Kidney epithelial cell (primary cell): ENCODE results near the gene RRP9. TPM values are rescaled to one million over a fixed set of nuclear protein-coding genes. Genes with fewer than 3 reads are reported as not detected.
"Not testable (repeated sequence)": the region's sequence is repeated elsewhere in the genome, so short reads cannot be mapped to it uniquely, and the experiment has no call there.

ENCODE experiments used
- DNase-seq: peaks from one replicate; pipeline ENCODE4 v3.0.0-alpha.2; 2010; ENCODE audit warnings: low read depth
- H3K27me3 ChIP-seq: 2 replicates; pipeline ENCODE4 v1.6.0; 2011; ENCODE audit warnings: low read length; ENCODE audit not compliant: control insufficient read depth, insufficient read depth
- H3K36me3 ChIP-seq: 2 replicates; pipeline ENCODE4 v1.5.1; 2011; ENCODE audit warnings: low read length; ENCODE audit not compliant: control insufficient read depth, insufficient read depth
- H3K4me3 ChIP-seq: 2 replicates; pipeline ENCODE4 v1.5.1; 2011; ENCODE audit warnings: low read depth, mild to moderate bottlenecking, control low read depth, low read length
- total RNA-seq: library from RNA; depleted of rRNA; stranded (reverse); fragments of >200 nt; gene quantifications from 2 replicates; pipeline ENCODE4 v1.2.3, GENCODE V29; 2015
- TF ChIP-seq, protein P1 (sequence below): IDR thresholded peaks from 2 replicates; pipeline ENCODE4 v1.5.1; 2011; ENCODE audit warnings: mild to moderate bottlenecking, moderate library complexity, low read length, control low read depth, inconsistent platforms; ENCODE audit not compliant: insufficient read depth, poor library complexity, severe bottlenecking

The RRP9 gene
- total RNA-seq, 1 donor from 2014 or later: 43.2 TPM

DNA sequence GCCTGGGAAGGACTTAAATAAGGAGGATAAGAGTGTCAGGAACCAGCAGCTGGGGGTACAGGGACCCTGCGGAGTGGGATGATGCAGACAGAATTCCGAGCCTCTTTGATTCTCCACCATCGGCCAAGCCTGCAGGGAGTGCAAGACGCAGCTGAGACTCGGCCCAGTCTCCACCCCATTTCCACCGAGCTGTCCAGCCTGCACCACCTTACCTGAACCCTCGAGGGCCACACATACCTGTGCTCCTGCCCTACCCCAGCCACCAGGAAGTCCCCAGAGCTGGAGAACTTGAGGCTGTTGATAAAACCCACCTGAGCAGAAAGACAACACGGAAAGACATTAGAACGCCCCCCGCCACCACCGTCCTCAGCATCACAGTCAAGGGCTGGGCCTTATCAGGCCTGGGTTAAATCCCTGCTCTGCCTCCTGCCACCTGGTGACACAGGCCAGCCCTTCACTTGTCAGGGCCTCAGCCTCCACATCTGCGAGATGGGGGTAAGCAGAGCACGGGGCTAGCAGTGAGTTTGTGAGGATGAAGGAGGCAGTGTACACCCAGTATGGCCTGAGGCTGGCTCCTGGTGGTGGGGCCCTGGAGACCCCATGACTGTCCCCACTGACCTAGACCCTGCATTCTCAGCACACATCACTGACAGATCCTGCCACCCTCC lies 8.1 kb downstream of the RRP9 start:
- TF ChIP-seq, protein P1, sequence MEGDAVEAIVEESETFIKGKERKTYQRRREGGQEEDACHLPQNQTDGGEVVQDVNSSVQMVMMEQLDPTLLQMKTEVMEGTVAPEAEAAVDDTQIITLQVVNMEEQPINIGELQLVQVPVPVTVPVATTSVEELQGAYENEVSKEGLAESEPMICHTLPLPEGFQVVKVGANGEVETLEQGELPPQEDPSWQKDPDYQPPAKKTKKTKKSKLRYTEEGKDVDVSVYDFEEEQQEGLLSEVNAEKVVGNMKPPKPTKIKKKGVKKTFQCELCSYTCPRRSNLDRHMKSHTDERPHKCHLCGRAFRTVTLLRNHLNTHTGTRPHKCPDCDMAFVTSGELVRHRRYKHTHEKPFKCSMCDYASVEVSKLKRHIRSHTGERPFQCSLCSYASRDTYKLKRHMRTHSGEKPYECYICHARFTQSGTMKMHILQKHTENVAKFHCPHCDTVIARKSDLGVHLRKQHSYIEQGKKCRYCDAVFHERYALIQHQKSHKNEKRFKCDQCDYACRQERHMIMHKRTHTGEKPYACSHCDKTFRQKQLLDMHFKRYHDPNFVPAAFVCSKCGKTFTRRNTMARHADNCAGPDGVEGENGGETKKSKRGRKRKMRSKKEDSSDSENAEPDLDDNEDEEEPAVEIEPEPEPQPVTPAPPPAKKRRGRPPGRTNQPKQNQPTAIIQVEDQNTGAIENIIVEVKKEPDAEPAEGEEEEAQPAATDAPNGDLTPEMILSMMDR: no peak
- H3K4me3 ChIP-seq: no peak overlapping the region
- H3K36me3 ChIP-seq: peaks cover 8% of the 10 kb centered on the region
- no peak for DNase-seq
- no peaks in the 10 kb centered on the region for H3K27me3 ChIP-seq

DNA sequence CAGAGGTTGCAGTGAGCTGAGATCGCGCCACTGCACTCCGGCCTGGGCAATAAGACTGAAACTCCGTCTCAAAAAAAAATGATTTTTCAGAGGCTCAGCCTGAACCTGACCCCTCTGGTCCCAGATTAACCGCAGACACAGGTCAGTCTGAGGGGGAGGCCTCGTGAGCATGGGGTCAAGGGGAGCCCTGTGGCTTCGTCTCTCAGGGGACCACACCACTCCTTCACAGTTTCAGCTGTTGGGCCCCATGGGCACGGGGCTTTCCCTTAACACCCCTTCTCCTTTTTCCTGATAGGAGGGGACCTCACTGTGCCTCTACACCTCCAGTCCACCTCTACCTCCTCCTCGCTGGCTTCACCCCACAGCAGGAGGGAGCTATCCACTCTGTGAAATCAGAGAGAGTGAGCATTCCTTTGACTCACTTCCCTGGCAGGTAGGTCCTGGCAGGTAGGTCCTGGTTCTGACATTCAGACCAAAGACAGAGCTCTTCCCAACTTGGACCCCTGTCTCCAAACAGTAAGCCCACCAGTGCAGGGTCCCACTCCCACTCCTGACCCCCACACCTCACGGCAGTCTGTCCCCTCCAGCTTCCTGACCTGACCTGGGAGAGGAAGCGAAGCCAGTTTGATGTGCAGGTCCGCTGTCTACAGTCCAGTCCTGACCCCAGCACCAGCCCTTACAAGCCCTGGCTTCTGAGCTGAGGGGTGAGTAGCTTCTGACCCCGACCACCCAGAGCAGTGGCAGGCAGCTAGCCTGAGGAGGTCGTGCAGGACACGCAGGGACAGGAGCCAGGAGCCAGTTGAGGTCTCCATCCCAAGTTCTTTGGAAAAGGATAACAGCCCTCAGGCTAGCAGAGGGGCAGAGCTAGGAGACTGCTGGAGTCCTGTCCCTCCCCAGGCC lies 9.0 kb downstream of the RRP9 start:
- no peak overlapping the region for H3K4me3 ChIP-seq

DNA sequence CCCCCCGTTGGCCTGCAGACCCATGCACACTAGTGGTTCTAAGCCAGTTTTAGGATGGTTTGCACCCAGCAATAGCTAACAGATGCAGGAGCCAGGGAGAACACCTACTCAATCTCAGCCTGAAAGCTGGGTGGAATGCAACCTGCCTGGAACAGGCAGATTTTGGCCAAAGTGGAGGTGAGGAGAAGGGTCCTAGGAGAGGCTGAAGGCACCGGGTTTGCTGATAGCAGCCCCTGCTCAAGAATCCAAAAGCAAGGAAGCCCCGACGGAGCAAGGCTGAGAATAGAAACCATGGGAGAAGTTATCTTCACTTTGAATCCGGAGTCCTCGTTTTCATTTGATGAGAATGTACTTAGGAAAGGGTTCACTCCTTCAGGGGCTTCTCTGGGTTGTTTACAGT lies 9.9 kb downstream of the RRP9 start:
- no peak for DNase-seq
- no peaks in the 10 kb centered on the region for H3K27me3 ChIP-seq
- no peak overlapping the region for H3K4me3 ChIP-seq
- peaks cover 8% of the 10 kb centered on the region for H3K36me3 ChIP-seq
- TF ChIP-seq, protein P1: no peak

More for the DNA sequence above, 9.0 kb downstream of the RRP9 start:
- TF ChIP-seq, protein P1: no peak
- no peak for DNase-seq
- no peaks in the 10 kb centered on the region for H3K27me3 ChIP-seq
- peaks cover 8% of the 10 kb centered on the region for H3K36me3 ChIP-seq

DNA sequence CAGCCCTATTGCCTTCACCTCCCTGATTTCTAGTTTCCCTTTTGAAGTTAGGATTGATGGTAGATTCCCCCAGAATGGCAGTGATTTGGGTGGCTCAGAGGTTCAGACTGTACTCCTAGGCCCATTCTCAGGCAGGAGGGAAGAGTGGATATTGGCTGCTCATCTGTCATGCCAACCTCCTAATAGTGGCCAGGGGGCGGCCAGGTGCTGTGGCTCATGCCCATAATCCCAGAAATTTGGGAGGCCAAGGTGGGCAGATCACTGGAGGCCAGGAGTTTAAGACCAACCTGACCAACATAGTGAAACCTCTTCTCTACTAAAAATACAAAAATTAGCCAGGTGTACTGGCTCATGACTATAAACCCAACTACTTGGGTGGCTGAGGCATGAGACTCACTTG lies 11.3 kb downstream of the RRP9 start:
- TF ChIP-seq, protein P1: no peak
- Histone ChIP-seq H3K36me3 (peaks cover 2% of the 10 kb centered on the region), H3K27me3 (no peaks in the 10 kb centered on the region), H3K4me3 (no peak overlapping the region)
- DNase-seq: no peak

DNA sequence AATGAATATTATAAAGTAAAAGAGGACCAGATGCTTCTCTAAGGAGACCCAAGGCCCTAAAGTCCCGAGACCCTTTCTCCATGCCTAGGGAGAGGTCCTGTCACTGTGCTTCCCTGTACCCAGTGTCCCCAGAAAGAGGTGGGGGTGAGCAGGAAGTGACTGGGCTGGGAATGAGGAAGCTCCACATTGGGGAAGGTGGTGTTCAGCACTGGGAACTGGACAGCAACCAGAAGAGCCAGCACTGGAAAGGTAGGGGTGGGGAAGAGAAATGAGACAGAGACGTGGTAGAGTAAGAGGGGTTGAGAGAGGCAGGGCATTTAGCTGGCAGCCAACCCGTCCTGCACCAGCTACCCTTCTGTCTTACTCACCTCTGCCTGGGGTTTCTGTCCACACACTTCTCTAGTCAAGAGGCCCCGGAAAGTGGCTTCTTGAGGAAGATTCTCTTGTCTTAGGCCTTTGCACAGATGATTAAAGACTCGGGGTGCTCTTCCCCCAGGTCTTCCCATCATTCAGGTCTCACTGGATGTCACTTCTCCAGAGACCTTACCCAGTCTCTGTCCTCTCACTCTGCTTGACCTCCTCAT lies 12.2 kb downstream of the RRP9 start:
- Histone ChIP-seq H3K4me3 (no peak overlapping the region), H3K36me3 (peaks cover 2% of the 10 kb centered on the region), H3K27me3 (no peaks in the 10 kb centered on the region)
- DNase-seq: no peak
- TF ChIP-seq, protein P1: no peak

DNA sequence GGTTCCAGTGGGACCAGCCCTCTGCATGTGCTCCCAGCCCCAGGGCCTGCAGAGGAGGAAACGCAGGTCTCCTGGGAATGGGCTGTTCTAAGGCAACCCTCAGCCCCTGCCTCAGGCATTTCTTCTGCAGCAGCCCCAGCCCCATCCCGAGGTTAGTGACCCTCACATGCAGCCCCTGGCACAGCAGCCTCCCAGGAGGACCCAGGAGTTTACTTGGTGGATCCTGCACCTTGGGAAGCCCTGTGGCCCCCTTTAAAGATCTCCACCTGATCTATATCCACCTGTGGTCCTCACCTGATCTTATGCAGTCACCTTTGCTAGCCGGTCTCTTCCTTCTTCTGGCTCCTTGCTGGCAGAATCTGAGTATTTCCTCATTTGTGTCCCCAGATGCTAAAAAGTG lies 12.7 kb downstream of the RRP9 start:
- H3K27me3 ChIP-seq, H3K36me3 ChIP-seq, DNase-seq, H3K4me3 ChIP-seq: not testable (repeated sequence)
